Astrocyte (in vitro differentiated cells and primary cell): ENCODE data around the gene TMEM108. TPM values are rescaled to one million over a fixed set of nuclear protein-coding genes. Genes with fewer than 3 reads are reported as not detected.
A peak's percentile ranks its signal among the peaks of the same experiment; 100 is the strongest.

Source experiments
- DNase-seq: peaks from one replicate; pipeline ENCODE4 v3.0.0-alpha.2; 2010; ENCODE audit warnings: low read depth
- FAIRE-seq: peaks from 2 replicates; lab custom pipeline; 2011; peaks lifted over from hg19 to GRCh38; lab: Jason Lieb, UNC
- H2AFZ ChIP-seq: 2 replicates; pipeline ENCODE4 v1.6.0; 2012; ENCODE audit warnings: low read depth, low read length, inconsistent platforms
- H3K27ac ChIP-seq: 2 replicates; pipeline ENCODE4 v1.5.1; 2011; ENCODE audit warnings: low read depth, low read length, inconsistent platforms
- H3K27me3 ChIP-seq: 2 replicates; pipeline ENCODE4 v1.6.0; 2011; ENCODE audit warnings: low read length, inconsistent platforms; ENCODE audit not compliant: insufficient read depth
- H3K36me3 ChIP-seq: 2 replicates; pipeline ENCODE4 v1.5.1; 2011; ENCODE audit warnings: low read length, inconsistent platforms; ENCODE audit not compliant: insufficient read depth
- H3K4me1 ChIP-seq: 2 replicates; pipeline ENCODE4 v1.5.1; 2011; ENCODE audit warnings: low read length, inconsistent platforms; ENCODE audit not compliant: insufficient read depth
- H3K4me2 ChIP-seq: 2 replicates; pipeline ENCODE4 v1.6.0; 2012; ENCODE audit warnings: low read length, inconsistent platforms
- H3K4me3 ChIP-seq: 2 replicates; pipeline ENCODE4 v1.5.1; 2011; ENCODE audit warnings: low read depth, mild to moderate bottlenecking, low read length, inconsistent platforms; ENCODE audit not compliant: insufficient read depth
- H3K79me2 ChIP-seq: 2 replicates; pipeline ENCODE4 v1.6.0; 2012; ENCODE audit warnings: mild to moderate bottlenecking, low read length, inconsistent platforms; ENCODE audit not compliant: insufficient read depth
- H3K9ac ChIP-seq: 2 replicates; pipeline ENCODE4 v1.6.0; 2012; ENCODE audit warnings: mild to moderate bottlenecking, low read length, inconsistent platforms
- H3K9me3 ChIP-seq: 2 replicates; pipeline ENCODE4 v1.5.1; 2012; ENCODE audit warnings: low read depth, mild to moderate bottlenecking, low read length, inconsistent platforms; ENCODE audit not compliant: insufficient read depth
- H4K20me1 ChIP-seq: 2 replicates; pipeline ENCODE4 v1.6.0; 2012; ENCODE audit warnings: low read length, inconsistent platforms; ENCODE audit not compliant: insufficient read depth
- H3K27ac Mint-ChIP-seq: one replicate; pipeline ENCODE4 v1.8.0; 2021; ENCODE audit warnings: mild to moderate bottlenecking, mixed read lengths; ENCODE audit not compliant: unreplicated experiment
- H3K27me3 Mint-ChIP-seq: one replicate; pipeline ENCODE4 v1.8.0; 2021; ENCODE audit warnings: low read depth, mixed read lengths; ENCODE audit not compliant: unreplicated experiment
- H3K36me3 Mint-ChIP-seq: one replicate; pipeline ENCODE4 v1.8.0; 2021; ENCODE audit warnings: low read depth, mixed read lengths; ENCODE audit not compliant: unreplicated experiment
- H3K4me1 Mint-ChIP-seq: one replicate; pipeline ENCODE4 v1.8.0; 2021; ENCODE audit warnings: low read depth, mixed read lengths; ENCODE audit not compliant: unreplicated experiment
- H3K4me3 Mint-ChIP-seq: one replicate; pipeline ENCODE4 v1.8.0; 2021; ENCODE audit warnings: mild to moderate bottlenecking, moderate library complexity, mixed read lengths; ENCODE audit not compliant: unreplicated experiment
- H3K9me3 Mint-ChIP-seq: one replicate; pipeline ENCODE4 v1.8.0; 2021; ENCODE audit warnings: mild to moderate bottlenecking, mixed read lengths; ENCODE audit not compliant: unreplicated experiment
- CTCF ChIP-seq: IDR thresholded peaks from 2 replicates; pipeline ENCODE4 v1.5.1; 2011; ENCODE audit warnings: low read depth, mild to moderate bottlenecking, inconsistent platforms, low read length, moderate library complexity; ENCODE audit not compliant: insufficient read depth
- EZH2 ChIP-seq: IDR thresholded peaks from 2 replicates; pipeline ENCODE4 v1.6.1; 2012; ENCODE audit warnings: mild to moderate bottlenecking, low read length, inconsistent platforms; ENCODE audit not compliant: insufficient read depth
- total RNA-seq: library from RNA; stranded (reverse); gene quantifications from 2 replicates; pipeline ENCODE4 v1.2.1, GENCODE V29; 2021

Gene TMEM108
- total RNA-seq, 1 donor from 2014 or later = 5.6 TPM

GRCh38 chr3:133211449-133211848 is 173.3 kb downstream of the TMEM108 start:
- no peak for FAIRE-seq
- no peak overlapping the region for H3K4me3 Mint-ChIP-seq
- Histone ChIP-seq H2AFZ (peak overlapping the region; percentile 34), H3K4me3 (no peak overlapping the region), H3K27ac (no peak overlapping the region), H3K79me2 (no peaks in the 10 kb centered on the region), H3K4me2 (peak overlapping the region; percentile 3), H3K36me3 (no peaks in the 10 kb centered on the region), H3K9ac (no peak overlapping the region), H3K4me1 (peaks cover 7% of the 10 kb centered on the region), H4K20me1 (no peaks in the 10 kb centered on the region), H3K9me3 (no peaks in the 10 kb centered on the region), H3K27me3 (no peaks in the 10 kb centered on the region)
- H3K27me3 Mint-ChIP-seq = no peaks in the 10 kb centered on the region
- peaks cover 2% of the 10 kb centered on the region for H3K9me3 Mint-ChIP-seq
- no peak for TF ChIP-seq EZH2
- no peak for TF ChIP-seq CTCF
- peak; percentile 24 for DNase-seq
- peaks cover 10% of the 10 kb centered on the region for H3K4me1 Mint-ChIP-seq
- H3K27ac Mint-ChIP-seq = no peak overlapping the region
- H3K36me3 Mint-ChIP-seq = no peaks in the 10 kb centered on the region

- Histone ChIP-seq H3K9ac (no peak overlapping the region), H3K4me1 (peaks cover 7% of the 10 kb centered on the region), H3K4me2 (peak overlapping the region; percentile 3), H3K9me3 (no peaks in the 10 kb centered on the region), H3K36me3 (no peaks in the 10 kb centered on the region), H3K27ac (no peak overlapping the region), H4K20me1 (no peaks in the 10 kb centered on the region), H3K27me3 (no peaks in the 10 kb centered on the region), H2AFZ (no peak overlapping the region), H3K79me2 (no peaks in the 10 kb centered on the region), H3K4me3 (no peak overlapping the region)
- Mint-ChIP-seq H3K9me3 (no peaks in the 10 kb centered on the region), H3K4me1 (peaks cover 10% of the 10 kb centered on the region), H3K4me3 (no peak overlapping the region), H3K36me3 (no peaks in the 10 kb centered on the region), H3K27me3 (no peaks in the 10 kb centered on the region), H3K27ac (no peak overlapping the region)
- TF ChIP-seq CTCF (no peak), EZH2 (no peak)
- DNase-seq (no peak), FAIRE-seq (no peak)
Observed at GRCh38 chr3:133211856-133212255, 173.7 kb downstream of the TMEM108 start.

GRCh38 chr3:133213937-133214336 is 175.7 kb downstream of the TMEM108 start:
- Histone ChIP-seq H4K20me1 (no peaks in the 10 kb centered on the region), H3K9ac (no peak overlapping the region), H3K27ac (no peak overlapping the region), H3K9me3 (no peaks in the 10 kb centered on the region), H3K4me3 (no peak overlapping the region), H3K27me3 (no peaks in the 10 kb centered on the region), H3K79me2 (no peaks in the 10 kb centered on the region), H2AFZ (no peak overlapping the region), H3K36me3 (no peaks in the 10 kb centered on the region), H3K4me2 (no peak overlapping the region), H3K4me1 (peaks cover 7% of the 10 kb centered on the region)
- no peak overlapping the region for H3K4me3 Mint-ChIP-seq
- H3K9me3 Mint-ChIP-seq = no peaks in the 10 kb centered on the region
- H3K27ac Mint-ChIP-seq = no peak overlapping the region
- no peak for TF ChIP-seq CTCF
- no peak for TF ChIP-seq EZH2
- no peaks in the 10 kb centered on the region for H3K36me3 Mint-ChIP-seq
- peaks cover 10% of the 10 kb centered on the region for H3K4me1 Mint-ChIP-seq
- no peak for FAIRE-seq
- no peaks in the 10 kb centered on the region for H3K27me3 Mint-ChIP-seq
- DNase-seq = no peak
